A549 (cell line): ENCODE results near the gene ASB17. TPM values are rescaled to one million over a fixed set of nuclear protein-coding genes. Genes with fewer than 3 reads are reported as not detected.
A peak's percentile ranks its signal among the peaks of the same experiment; 100 is the strongest.

Source experiments
- ATAC-seq, 2 experiments: fragments of 200-7000 bp in 1 of 2; fragments of >200 bp in 1 of 2; cut with Nextera tagmentation in 1 of 2; cut with Tn5 transposase in 1 of 2; 3 replicates each; pipeline versions ENCODE4 v1.8.0 to v1.9.1; 2018 to 2020; ENCODE audit warnings: mild to moderate bottlenecking in 1 of 2, moderate library complexity in 1 of 2
- CTCF ChIA-PET: fragments of 300-600 bp; sonication (Branson Sonifier 250); formaldehyde crosslinking; extraction: SDS; loops from one replicate; lab custom pipeline; 2021; ENCODE audit warnings: antibody characterized with exemption, inconsistent platforms; lab: Yijun Ruan, JAX
- POLR2A ChIA-PET: fragments of 350-600 bp; formaldehyde crosslinking; extraction: SDS; loops from one replicate; lab custom pipeline; 2021; ENCODE audit warnings: antibody characterized with exemption, inconsistent platforms; lab: Yijun Ruan, JAX
- DNase-seq, 2 experiments: peaks; one replicate each; pipeline versions ENCODE4 v3.0.0 to v3.0.0-alpha.2; 2011 to 2016; ENCODE audit warnings: low read depth in 1 of 2, low spot score in 1 of 2
- FAIRE-seq: peaks from 2 replicates; lab custom pipeline; 2011; peaks lifted over from hg19 to GRCh38; lab: Jason Lieb, UNC
- H3K27ac ChIP-seq, 2 experiments: fragments of >200 bp; sonication (Bioruptor Twin); formaldehyde crosslinking; 3 replicates each; pipeline ENCODE4 v1.5.1; 2016 to 2017
- H3K4me1 ChIP-seq: fragments of >200 bp; sonication (Bioruptor Twin); formaldehyde crosslinking; 3 replicates; pipeline ENCODE4 v1.6.1; 2016
- H3K4me2 ChIP-seq: fragments of >200 bp; sonication (Bioruptor Twin); formaldehyde crosslinking; 3 replicates; pipeline ENCODE4 v1.6.1; 2016
- H3K4me3 ChIP-seq: fragments of >200 bp; sonication (Bioruptor Twin); formaldehyde crosslinking; 3 replicates; pipeline ENCODE4 v1.5.1; 2016
- H3K9me3 ChIP-seq: fragments of >200 bp; sonication (Bioruptor Twin); formaldehyde crosslinking; 3 replicates; pipeline ENCODE4 v1.6.1; 2016
- ATOH8 ChIP-seq: fragments of 250-450 bp; sonication (Bioruptor Pico); IDR thresholded peaks from 2 replicates; pipeline ENCODE4 v1.5.0; 2020; ENCODE audit warnings: low read depth, mild to moderate bottlenecking, moderate library complexity
- CEBPB ChIP-seq, 2 experiments: fragments of >200 bp in 1 of 2; sonication (Bioruptor Twin) in 1 of 2; formaldehyde crosslinking in 1 of 2; IDR thresholded peaks; 2 replicates each; pipeline ENCODE4 v1.6.1; 2012 to 2016
- CTCF ChIP-seq: fragments of >200 bp; sonication (Bioruptor Twin); formaldehyde crosslinking; IDR thresholded peaks from 3 replicates; pipeline ENCODE4 v1.5.1; 2016
- EHF ChIP-seq: fragments of 250-450 bp; sonication (Bioruptor Pico); IDR thresholded peaks from 2 replicates; pipeline ENCODE4 v1.5.0; 2020; ENCODE audit warnings: mild to moderate bottlenecking
- EHMT2 ChIP-seq: fragments of 200-600 bp; sonication (generic); IDR thresholded peaks from 2 replicates; pipeline ENCODE4 v1.6.1; 2016; ENCODE audit warnings: antibody characterized with exemption, low read depth, mild to moderate bottlenecking, moderate library complexity
- FOXS1 ChIP-seq: fragments of 250-450 bp; sonication (Bioruptor Pico); IDR thresholded peaks from 2 replicates; pipeline ENCODE4 v1.5.0; 2020; ENCODE audit warnings: mild to moderate bottlenecking, moderate library complexity
- GATA3 ChIP-seq: IDR thresholded peaks from 2 replicates; pipeline ENCODE4 v1.6.1; 2012; ENCODE audit warnings: borderline replicate concordance
- HOXB13 ChIP-seq: fragments of 250-450 bp; sonication (Bioruptor Pico); IDR thresholded peaks from 2 replicates; pipeline ENCODE4 v1.5.0; 2020; ENCODE audit warnings: low read depth, mild to moderate bottlenecking, moderate library complexity
- JUNB ChIP-seq: fragments of >200 bp; sonication (Bioruptor Twin); formaldehyde crosslinking; IDR thresholded peaks from 2 replicates; pipeline ENCODE4 v1.6.1; 2016
- MAFK ChIP-seq: fragments of 450-650 bp; IDR thresholded peaks from 2 replicates; pipeline ENCODE4 v1.6.1; 2014; ENCODE audit not compliant: partially characterized antibody
- MAZ ChIP-seq: fragments of 150-350 bp; IDR thresholded peaks from 2 replicates; pipeline ENCODE4 v1.6.1; 2014; ENCODE audit warnings: antibody characterized with exemption, low read depth, low read length, borderline replicate concordance
- NR3C1 ChIP-seq: fragments of >200 bp; sonication (Bioruptor Twin); formaldehyde crosslinking; IDR thresholded peaks from 3 replicates; pipeline ENCODE4 v1.6.1; 2017
- POLR2AphosphoS2 ChIP-seq: conservative IDR thresholded peaks from 2 replicates; pipeline ENCODE4 v1.6.1; 2012; ENCODE audit warnings: low read length, improper control_type of control experiment, inconsistent platforms
- RAD21 ChIP-seq, 2 experiments: fragments of >200 bp in 1 of 2; sonication (Bioruptor Twin) in 1 of 2; formaldehyde crosslinking in 1 of 2; IDR thresholded peaks in 1 of 2; conservative IDR thresholded peaks in 1 of 2; 2 replicates in 1 of 2; 3 replicates in 1 of 2; pipeline ENCODE4 v1.6.1; 2012 to 2018; ENCODE audit warnings: inconsistent platforms in 1 of 2
- RARB ChIP-seq: fragments of 250-450 bp; sonication (Bioruptor Pico); IDR thresholded peaks from 2 replicates; pipeline ENCODE4 v1.8.0; 2021; ENCODE audit warnings: mild to moderate bottlenecking, moderate library complexity
- RCOR1 ChIP-seq: fragments of 150-350 bp; IDR thresholded peaks from 2 replicates; pipeline ENCODE4 v1.6.1; 2014; ENCODE audit warnings: antibody characterized with exemption, low read length, low read depth
- RFX5 ChIP-seq: fragments of 450-650 bp; IDR thresholded peaks from 2 replicates; pipeline ENCODE4 v1.7.1; 2014; ENCODE audit warnings: antibody characterized with exemption, mild to moderate bottlenecking, moderate library complexity
- RNF2 ChIP-seq: fragments of 200-600 bp; sonication (generic); IDR thresholded peaks from 2 replicates; pipeline ENCODE4 v1.6.1; 2016; ENCODE audit warnings: low read depth, mild to moderate bottlenecking, antibody characterized with exemption, moderate library complexity, borderline replicate concordance
- SMC3 ChIP-seq: fragments of >200 bp; sonication (Bioruptor Twin); formaldehyde crosslinking; IDR thresholded peaks from 3 replicates; pipeline ENCODE4 v1.6.1; 2018; ENCODE audit warnings: inconsistent platforms
- TFCP2L1 ChIP-seq: fragments of 250-450 bp; sonication (Bioruptor Pico); IDR thresholded peaks from 2 replicates; pipeline ENCODE4 v1.5.0; 2021; ENCODE audit warnings: mild to moderate bottlenecking
- ZFP36 ChIP-seq: fragments of 450-650 bp; IDR thresholded peaks from 2 replicates; pipeline ENCODE4 v1.6.1; 2014; ENCODE audit warnings: borderline replicate concordance; ENCODE audit not compliant: partially characterized antibody
- ZNF302 ChIP-seq: fragments of 250-450 bp; sonication (Bioruptor Pico); IDR thresholded peaks from 2 replicates; pipeline ENCODE4 v1.9.0; 2021; ENCODE audit warnings: inconsistent platforms, mild to moderate bottlenecking, moderate library complexity
- ZSCAN20 ChIP-seq: fragments of 250-450 bp; sonication (Bioruptor Pico); IDR thresholded peaks from 2 replicates; pipeline ENCODE4 v1.8.0; 2022; ENCODE audit warnings: mild to moderate bottlenecking, moderate library complexity
- WGBS: methylation state at CpG from one replicate; pipeline ENCODE4 v1.1.6; 2017; ENCODE audit errors: missing lambda C conversion rate; 5-methylcytosine and 5-hydroxymethylcytosine counted together
- polyA plus RNA-seq, 4 experiments: library from polyadenylated mRNA; depleted of rRNA in 3 of 4; stranded (reverse); fragments of >200 nt; fragmentation: RNase III in 1 of 4; extraction: RNeasy Plus Mini Kit Qiagen cat#74134 plus additional on column Dnase treatment in 1 of 4; gene quantifications; 2 replicates in 3 of 4; 3 replicates in 1 of 4; pipeline ENCODE4 v1.2.3, GENCODE V29; 2011 to 2017
- TF ChIP-seq, protein P1 (sequence below): fragments of 150-350 bp; IDR thresholded peaks from 2 replicates; pipeline ENCODE4 v1.6.1; 2014; ENCODE audit warnings: low read depth, mild to moderate bottlenecking, low read length
- TF ChIP-seq, protein P2 (sequence below): fragments of >200 bp; sonication (Bioruptor Twin); formaldehyde crosslinking; IDR thresholded peaks from 3 replicates; pipeline ENCODE4 v1.6.1; 2016

Gene ASB17
- polyA plus RNA-seq, 2 of the 4 experiments (the other 2 are of a cell fraction): not detected

DNA sequence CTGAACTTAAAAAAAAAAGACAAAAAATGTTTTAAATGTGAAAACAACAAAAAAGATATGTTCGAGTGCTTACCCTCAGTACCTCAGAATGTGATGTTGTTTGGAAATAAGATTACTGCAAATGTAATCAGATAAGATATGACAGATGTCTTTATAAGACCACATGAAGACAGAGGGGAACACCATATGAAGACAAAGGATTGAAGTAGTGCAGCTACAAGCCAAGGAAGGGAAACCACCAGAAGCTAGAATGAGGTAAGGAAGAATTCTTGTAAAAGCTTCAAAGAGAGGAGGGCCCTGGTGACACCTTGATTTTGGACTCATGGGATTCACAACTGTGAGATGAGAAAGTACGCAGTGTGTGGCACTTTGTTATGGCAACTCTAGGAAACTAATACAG, 15.4 kb downstream of the ASB17 start:
- ChIA-PET CTCF (interaction anchor here (0.9 to 1.6 kb wide), 2 partner anchors 8 to 236 kb away, joined by 3 to 5 read pairs; no protein-coding TSS in a partner anchor), POLR2A (no interaction called here)
- FAIRE-seq: no peak
- H3K9me3 ChIP-seq: no peaks in the 10 kb centered on the region
- no peak overlapping the region for H3K4me3 ChIP-seq
- TF ChIP-seq CEBPB (IDR thresholded peaks at IDR 0.05): no peak
- no peak for TF ChIP-seq ZNF302 (CRISPR knock-in tag)
- no peak for TF ChIP-seq TFCP2L1 (CRISPR knock-in tag)
- TF ChIP-seq FOXS1 (CRISPR knock-in tag): no peak
- TF ChIP-seq RAD21 (conservative IDR thresholded peaks at IDR 0.05 in 1 of 2, IDR thresholded peaks at IDR 0.05 in 1 of 2): no peak
- TF ChIP-seq EHF (CRISPR knock-in tag): no peak
- no peak for TF ChIP-seq NR3C1
- TF ChIP-seq GATA3: no peak
- TF ChIP-seq ATOH8 (CRISPR knock-in tag): no peak
- TF ChIP-seq RNF2: no peak
- TF ChIP-seq RCOR1: no peak
- TF ChIP-seq RFX5: no peak
- no peak overlapping the region for H3K27ac ChIP-seq
- no peak for ATAC-seq
- 49% methylated on average over 2 of the region's 2 CpGs for WGBS
- no peaks in the 10 kb centered on the region for H3K4me1 ChIP-seq
- no peak overlapping the region for H3K4me2 ChIP-seq
- no peak for DNase-seq

DNA sequence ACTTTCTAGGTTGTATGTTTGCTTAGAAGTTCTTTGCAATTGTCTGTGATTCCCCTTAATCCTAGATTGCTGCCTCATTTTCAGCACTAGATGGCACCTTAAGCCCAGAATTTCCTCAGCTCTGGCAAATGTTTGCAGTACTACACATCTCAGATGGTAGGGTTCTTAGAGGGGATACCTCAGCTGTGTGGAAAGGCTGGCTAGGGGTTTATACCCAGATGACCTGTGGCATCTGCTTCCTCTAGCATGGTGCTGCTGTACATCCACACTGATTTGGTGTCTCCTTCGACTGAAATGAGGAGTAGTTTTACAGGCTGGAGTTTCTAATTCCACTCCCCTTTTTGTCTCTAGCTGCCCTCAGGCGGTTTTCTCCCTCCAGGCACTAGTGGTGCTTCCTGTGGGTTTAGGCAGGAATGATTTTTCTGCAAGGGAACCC, 23.5 kb downstream of the ASB17 start:
- WGBS: 12% methylated on average over 2 of the region's 2 CpGs
- ChIA-PET CTCF (interaction anchor here (0.6 to 2.4 kb wide), 29 partner anchors 8 to 1233 kb away, joined by 3 to 10 read pairs (median 4); no protein-coding TSS in a partner anchor), POLR2A (no interaction called here)
- Histone ChIP-seq H3K4me3 (no peak overlapping the region), H3K27ac (peak overlapping the region in 1 of 2 experiments; percentile 42; a peak in 1 of 6 replicates), H3K4me1 (no peaks in the 10 kb centered on the region), H3K4me2 (peak overlapping the region; percentile 61), H3K9me3 (no peaks in the 10 kb centered on the region)
- FAIRE-seq (no peak), ATAC-seq (peak; percentile 92 to 96), DNase-seq (peak; percentile 4 to 53)
- TF ChIP-seq ZFP36 (no peak), CTCF (peak; percentile 66), RAD21 (conservative IDR thresholded peaks at IDR 0.05 in 1 of 2, IDR thresholded peaks at IDR 0.05 in 1 of 2) (peak; percentile 77 to 82), SMC3 (peak; percentile 67)

DNA sequence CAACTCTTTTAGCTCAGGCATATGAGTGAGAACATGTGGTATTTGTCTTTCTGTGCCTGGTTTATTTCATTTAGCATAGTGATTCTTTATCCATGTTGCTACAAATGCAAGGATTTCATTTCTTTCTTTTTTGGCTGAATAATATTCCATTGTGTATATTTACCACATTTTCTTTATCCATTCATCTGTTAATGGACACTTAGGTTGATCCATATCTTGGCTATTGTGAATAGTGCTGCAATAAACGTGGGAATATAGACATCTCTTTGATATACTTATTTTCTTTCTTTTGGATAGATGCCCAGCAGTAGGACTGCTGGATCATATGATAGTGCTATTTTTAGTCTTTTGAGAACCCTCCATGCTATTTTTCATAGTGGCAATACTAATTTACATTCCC, 30.8 kb downstream of the ASB17 start:
- ChIA-PET CTCF (no interaction called here), POLR2A (no interaction called here)
- no peak for TF ChIP-seq POLR2AphosphoS2
- TF ChIP-seq, protein P1, sequence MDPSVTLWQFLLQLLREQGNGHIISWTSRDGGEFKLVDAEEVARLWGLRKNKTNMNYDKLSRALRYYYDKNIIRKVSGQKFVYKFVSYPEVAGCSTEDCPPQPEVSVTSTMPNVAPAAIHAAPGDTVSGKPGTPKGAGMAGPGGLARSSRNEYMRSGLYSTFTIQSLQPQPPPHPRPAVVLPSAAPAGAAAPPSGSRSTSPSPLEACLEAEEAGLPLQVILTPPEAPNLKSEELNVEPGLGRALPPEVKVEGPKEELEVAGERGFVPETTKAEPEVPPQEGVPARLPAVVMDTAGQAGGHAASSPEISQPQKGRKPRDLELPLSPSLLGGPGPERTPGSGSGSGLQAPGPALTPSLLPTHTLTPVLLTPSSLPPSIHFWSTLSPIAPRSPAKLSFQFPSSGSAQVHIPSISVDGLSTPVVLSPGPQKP: no peak
- no peak for TF ChIP-seq MAFK
- TF ChIP-seq EHMT2: no peak
- TF ChIP-seq, protein P2, sequence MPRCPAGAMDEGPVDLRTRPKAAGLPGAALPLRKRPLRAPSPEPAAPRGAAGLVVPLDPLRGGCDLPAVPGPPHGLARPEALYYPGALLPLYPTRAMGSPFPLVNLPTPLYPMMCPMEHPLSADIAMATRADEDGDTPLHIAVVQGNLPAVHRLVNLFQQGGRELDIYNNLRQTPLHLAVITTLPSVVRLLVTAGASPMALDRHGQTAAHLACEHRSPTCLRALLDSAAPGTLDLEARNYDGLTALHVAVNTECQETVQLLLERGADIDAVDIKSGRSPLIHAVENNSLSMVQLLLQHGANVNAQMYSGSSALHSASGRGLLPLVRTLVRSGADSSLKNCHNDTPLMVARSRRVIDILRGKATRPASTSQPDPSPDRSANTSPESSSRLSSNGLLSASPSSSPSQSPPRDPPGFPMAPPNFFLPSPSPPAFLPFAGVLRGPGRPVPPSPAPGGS: no peak
- no peak for TF ChIP-seq ZSCAN20 (CRISPR knock-in tag)
- TF ChIP-seq RARB: no peak
- no peak for TF ChIP-seq MAZ
- no peak for TF ChIP-seq HOXB13
- no peak for TF ChIP-seq JUNB
- FAIRE-seq: no peak
- no peak overlapping the region for H3K4me2 ChIP-seq
- no peak for DNase-seq
- no peak overlapping the region for H3K27ac ChIP-seq
- H3K4me1 ChIP-seq: no peaks in the 10 kb centered on the region
- no peaks in the 10 kb centered on the region for H3K9me3 ChIP-seq
- WGBS: 0% methylated on average over 1 of the region's 1 CpG
- no peak overlapping the region for H3K4me3 ChIP-seq
- ATAC-seq: no peak
